Activated T-cell treated with anti-CD3 and anti-CD28 coated beads, Interleukin-2, amount 50 U/mL, for 24 hours (primary cell): ENCODE data around the gene SERPIND1.
"Not testable (repeated sequence)": the region's sequence is repeated elsewhere in the genome, so short reads cannot be mapped to it uniquely, and the experiment has no call there.

Experiments used
- DNase-seq: peaks from one replicate; pipeline ENCODE4 v3.0.0-alpha.2; 2020
- H3K27ac Mint-ChIP-seq: 2 replicates; pipeline ENCODE4 v1.8.0; 2020; ENCODE audit warnings: mild to moderate bottlenecking, mixed read lengths
- H3K27me3 Mint-ChIP-seq: 2 replicates; pipeline ENCODE4 v1.8.0; 2020; ENCODE audit warnings: mixed read lengths
- H3K36me3 Mint-ChIP-seq: 2 replicates; pipeline ENCODE4 v1.8.0; 2020; ENCODE audit warnings: low read depth, mixed read lengths
- H3K4me1 Mint-ChIP-seq: 2 replicates; pipeline ENCODE4 v1.8.0; 2020; ENCODE audit warnings: low read depth, mixed read lengths
- H3K4me3 Mint-ChIP-seq: 2 replicates; pipeline ENCODE4 v1.8.0; 2020; ENCODE audit warnings: mild to moderate bottlenecking, moderate library complexity, mixed read lengths
- H3K9me3 Mint-ChIP-seq: 2 replicates; pipeline ENCODE4 v1.8.0; 2020; ENCODE audit warnings: mixed read lengths

Gene SERPIND1

GRCh38 chr22:20773793-20774212 is at the start of gene SERPIND1:
TSS of gene SERPIND1 (plus strand) at chr22:20774113. CDS start at chr22:20779313, 5,200 bp downstream.
- H3K4me3 Mint-ChIP-seq = no peak within 1 kb of the TSS

GRCh38 chr22:20724676-20725454 is 49.0 kb upstream of the SERPIND1 start:
- H3K27ac Mint-ChIP-seq = no peak overlapping the region
- H3K27me3 Mint-ChIP-seq = no peaks in the 10 kb centered on the region
- DNase-seq = no peak
- H3K9me3 Mint-ChIP-seq = no peaks in the 10 kb centered on the region
- H3K36me3 Mint-ChIP-seq = peaks cover 73% of the 10 kb centered on the region
- H3K4me1 Mint-ChIP-seq = no peaks in the 10 kb centered on the region
- H3K4me3 Mint-ChIP-seq = no peak overlapping the region

More at GRCh38 chr22:20773793-20774212, at the start of gene SERPIND1:
- Mint-ChIP-seq H3K36me3 (peaks cover 58% of the 10 kb centered on the region), H3K27ac (no peak within 1 kb of the TSS), H3K4me1 (peaks cover 9% of the 10 kb centered on the region), H3K27me3 (no peaks in the 10 kb centered on the region), H3K9me3 (no peaks in the 10 kb centered on the region)
- no peak for DNase-seq

GRCh38 chr22:20725987-20726558 is 47.8 kb upstream of the SERPIND1 start:
- Mint-ChIP-seq H3K4me1 (no peaks in the 10 kb centered on the region), H3K4me3 (no peak overlapping the region), H3K36me3 (peaks cover 65% of the 10 kb centered on the region), H3K9me3 (no peaks in the 10 kb centered on the region), H3K27me3 (no peaks in the 10 kb centered on the region), H3K27ac (no peak overlapping the region)
- no peak for DNase-seq

GRCh38 chr22:20727118-20728015 is 46.5 kb upstream of the SERPIND1 start:
- Mint-ChIP-seq H3K36me3 (peaks cover 59% of the 10 kb centered on the region), H3K4me1 (no peaks in the 10 kb centered on the region), H3K27me3 (no peaks in the 10 kb centered on the region), H3K4me3 (no peak overlapping the region), H3K9me3 (no peaks in the 10 kb centered on the region), H3K27ac (no peak overlapping the region)
- DNase-seq = no peak

- no peak overlapping the region for H3K27ac Mint-ChIP-seq
- no peaks in the 10 kb centered on the region for H3K9me3 Mint-ChIP-seq
- H3K4me3 Mint-ChIP-seq = no peak overlapping the region
- H3K4me1 Mint-ChIP-seq = no peaks in the 10 kb centered on the region
- peaks cover 62% of the 10 kb centered on the region for H3K36me3 Mint-ChIP-seq
- DNase-seq = no peak
- H3K27me3 Mint-ChIP-seq = no peaks in the 10 kb centered on the region
Observed at GRCh38 chr22:20728523-20729190, 45.3 kb upstream of the SERPIND1 start.

- H3K27ac Mint-ChIP-seq = no peak overlapping the region
- no peaks in the 10 kb centered on the region for H3K27me3 Mint-ChIP-seq
- no peak overlapping the region for H3K4me3 Mint-ChIP-seq
- H3K4me1 Mint-ChIP-seq = no peaks in the 10 kb centered on the region
- DNase-seq = no peak
- H3K9me3 Mint-ChIP-seq = no peaks in the 10 kb centered on the region
- peaks cover 63% of the 10 kb centered on the region for H3K36me3 Mint-ChIP-seq
Observed at GRCh38 chr22:20729194-20729593, 44.7 kb upstream of the SERPIND1 start.

GRCh38 chr22:20732431-20732830 is 41.5 kb upstream of the SERPIND1 start:
- H3K36me3 Mint-ChIP-seq = peaks cover 51% of the 10 kb centered on the region
- DNase-seq, H3K4me1 Mint-ChIP-seq, H3K4me3 Mint-ChIP-seq, H3K27ac Mint-ChIP-seq, H3K27me3 Mint-ChIP-seq, H3K9me3 Mint-ChIP-seq: not testable (repeated sequence)

GRCh38 chr22:20735356-20736162 is 38.4 kb upstream of the SERPIND1 start:
- DNase-seq, H3K4me1 Mint-ChIP-seq, H3K9me3 Mint-ChIP-seq, H3K4me3 Mint-ChIP-seq, H3K27me3 Mint-ChIP-seq, H3K27ac Mint-ChIP-seq: not testable (repeated sequence)
- peaks cover 49% of the 10 kb centered on the region for H3K36me3 Mint-ChIP-seq

- DNase-seq, H3K27ac Mint-ChIP-seq, H3K27me3 Mint-ChIP-seq, H3K9me3 Mint-ChIP-seq, H3K4me3 Mint-ChIP-seq, H3K4me1 Mint-ChIP-seq: not testable (repeated sequence)
- peaks cover 60% of the 10 kb centered on the region for H3K36me3 Mint-ChIP-seq
Observed at GRCh38 chr22:20736891-20737290, 37.0 kb upstream of the SERPIND1 start.

GRCh38 chr22:20738394-20739089 is 35.4 kb upstream of the SERPIND1 start:
- Mint-ChIP-seq H3K4me3 (no peak overlapping the region), H3K27ac (no peak overlapping the region), H3K36me3 (peaks cover 64% of the 10 kb centered on the region), H3K4me1 (no peaks in the 10 kb centered on the region), H3K27me3 (no peaks in the 10 kb centered on the region), H3K9me3 (no peaks in the 10 kb centered on the region)
- DNase-seq = no peak

- DNase-seq = no peak
- Mint-ChIP-seq H3K36me3 (peaks cover 78% of the 10 kb centered on the region), H3K4me1 (no peaks in the 10 kb centered on the region), H3K27ac (no peak overlapping the region), H3K27me3 (no peaks in the 10 kb centered on the region), H3K9me3 (no peaks in the 10 kb centered on the region), H3K4me3 (no peak overlapping the region)
Observed at GRCh38 chr22:20740222-20740951, 33.5 kb upstream of the SERPIND1 start.

- H3K4me1 Mint-ChIP-seq = no peaks in the 10 kb centered on the region
- H3K27me3 Mint-ChIP-seq = no peaks in the 10 kb centered on the region
- DNase-seq = no peak
- no peaks in the 10 kb centered on the region for H3K9me3 Mint-ChIP-seq
- H3K27ac Mint-ChIP-seq = no peak overlapping the region
- H3K4me3 Mint-ChIP-seq = no peak overlapping the region
- peaks cover 76% of the 10 kb centered on the region for H3K36me3 Mint-ChIP-seq
Observed at GRCh38 chr22:20741008-20741633, 32.8 kb upstream of the SERPIND1 start.
